Measurements from ENCODE around the gene AGAP5. TPM values are rescaled to one million over a fixed set of nuclear protein-coding genes. Genes with fewer than 3 reads are reported as not detected.

AGAP5 gene
- total and polyA plus RNA-seq, 9 of the 15 experiments (the other 6 are each of a cell fraction or from before 2014, with no cell fraction given), result 0.32 to 7.5 (median 5.3) TPM

GRCh38 chr10:73743905-73744663, 46.2 kb upstream of the AGAP5 start, which contains the start of gene SEC24C (continued):
- no peak for TF ChIP-seq REST (IDR thresholded peaks at IDR 0.05; ENCODE audit: borderline replicate concordance)
- TF ChIP-seq REST (CRISPR knock-in tag; IDR thresholded peaks at IDR 0.05; ENCODE audit: low read depth), result 0 out of 2 replicates have a peak, but pooled peaks have one; percentile 18
- peak; percentile 86 to 92 for TF ChIP-seq MAZ (CRISPR knock-in tag; conservative IDR thresholded peaks at IDR 0.05 in 1 of 2, IDR thresholded peaks at IDR 0.05 in 1 of 2)
- TF ChIP-seq ZEB2 (IDR thresholded peaks at IDR 0.05), result no peak; the same call in 1 of the 2 replicates
- peak; percentile 94 for TF ChIP-seq ESRRA (IDR thresholded peaks at IDR 0.05; ENCODE audit: borderline replicate concordance, low read depth)
- peak; percentile 93; the same call in 1 of the 2 replicates for TF ChIP-seq KAT7 (CRISPR knock-in tag; IDR thresholded peaks at IDR 0.05; ENCODE audit: borderline replicate concordance)
- TF ChIP-seq MCM3 (IDR thresholded peaks at IDR 0.05), result no peak
- TF ChIP-seq ZNF785 (CRISPR knock-in tag; IDR thresholded peaks at IDR 0.05), result no peak
- TF ChIP-seq CHAMP1 (IDR thresholded peaks at IDR 0.05), result 0 out of 2 replicates have a peak, but pooled peaks have one; percentile 52
- TF ChIP-seq KHSRP (IDR thresholded peaks at IDR 0.05), result peak; percentile 75
- no peak; the same call in 1 of the 2 replicates for TF ChIP-seq TRIM25 (IDR thresholded peaks at IDR 0.05; ENCODE audit: borderline replicate concordance)
- TF ChIP-seq ZNF586 (CRISPR knock-in tag; conservative IDR thresholded peaks at IDR 0.05), result no peak
- TF ChIP-seq PTRF (tag; IDR thresholded peaks at IDR 0.05), result no peak
- TF ChIP-seq ZNF644 (tag; IDR thresholded peaks at IDR 0.05; ENCODE audit: low read depth), result no peak; the same call in 1 of the 2 replicates
- TF ChIP-seq NFATC3 (IDR thresholded peaks at IDR 0.05), result peak; percentile 70; the same call in 1 of the 2 replicates
- TF ChIP-seq FIP1L1 (IDR thresholded peaks at IDR 0.05; ENCODE audit: low read depth, low read length, poor library complexity, severe bottlenecking), result no peak
